Thyroid gland (tissue), 4 donors: ENCODE results near the gene CD207. TPM values are rescaled to one million over a fixed set of nuclear protein-coding genes. Genes with fewer than 3 reads are reported as not detected.

Experiments
- DNase-seq, 2 donors: peaks; one replicate each; pipeline ENCODE4 v3.0.0-alpha.2; 2019
- H3K27ac ChIP-seq, 3 donors: fragments of 200-600 bp; sonication (generic); 1 replicate in 2 of 3; 2 replicates in 1 of 3; pipeline ENCODE4 v1.5.1; 2016 to 2019; ENCODE audit warnings: mild to moderate bottlenecking in 1 of 3, moderate library complexity in 1 of 3
- H3K27me3 ChIP-seq: fragments of 200-600 bp; sonication (generic); one replicate; pipeline ENCODE4 v1.5.1; 2019
- H3K36me3 ChIP-seq, 2 donors: fragments of 200-600 bp; sonication (generic); one replicate each; pipeline ENCODE4 v1.5.1; 2016 to 2019
- H3K4me1 ChIP-seq, 2 donors: fragments of 200-600 bp; sonication (generic); one replicate each; pipeline ENCODE4 v1.5.1; 2017 to 2019
- H3K4me3 ChIP-seq, 3 donors: fragments of 200-600 bp; sonication (generic); replicated peaks in 1 of 3; 1 replicate in 2 of 3; 2 replicates in 1 of 3; pipeline ENCODE4 v1.5.1; 2016; ENCODE audit warnings: mild to moderate bottlenecking in 1 of 3
- H3K9me3 ChIP-seq: fragments of 200-600 bp; sonication (generic); one replicate; pipeline ENCODE4 v1.5.1; 2017
- CTCF ChIP-seq, 6 experiments: fragments of 200-600 bp in 3 of 6; fragments of 450-650 bp in 3 of 6; sonication (generic) in 3 of 6; IDR thresholded peaks; one replicate each; pipeline ENCODE4 v1.5.1; 2016 to 2019; ENCODE audit warnings: antibody characterized with exemption in 6 of 6, mild to moderate bottlenecking in 2 of 6, inconsistent platforms in 1 of 6, moderate library complexity in 1 of 6
- POLR2A ChIP-seq, 2 donors: fragments of 450-650 bp; IDR thresholded peaks; one replicate each; pipeline ENCODE4 v1.6.1; 2017; ENCODE audit warnings: antibody characterized with exemption in 2 of 2, mild to moderate bottlenecking in 2 of 2, moderate library complexity in 1 of 2
- WGBS, 2 donors: methylation state at CpG; one replicate each; pipeline ENCODE4 v1.1.5; 2017; 5-methylcytosine and 5-hydroxymethylcytosine counted together
- intact Hi-C: fragments of 100-400 bp; cut with DNase I; formaldehyde crosslinking; loops from one replicate; pipeline ENCODE4 v1.15.1; 2023
- total RNA-seq, 4 donors: library from RNA; depleted of rRNA; stranded (reverse); fragments of >200 nt; gene quantifications; one replicate each; pipeline ENCODE4 v1.2.3, GENCODE V29; 2016

Gene CD207
- total RNA-seq, 4 donors from 2014 or later = not detected

- no peak for DNase-seq
- H3K9me3 ChIP-seq = no peaks in the 10 kb centered on the region
- no peaks in the 10 kb centered on the region for H3K36me3 ChIP-seq
- H3K27me3 ChIP-seq = no peaks in the 10 kb centered on the region
- TF ChIP-seq POLR2A (IDR thresholded peaks at IDR 0.05) (no peak), CTCF (IDR thresholded peaks at IDR 0.05) (no peak)
- WGBS, 2 donors = 82 to 100% methylated on average over 1 of the region's 1 CpG
- intact Hi-C loops = no loop called here
- peaks cover 0 to 7% of the 10 kb centered on the region in 2 donors for H3K4me1 ChIP-seq
- H3K27ac ChIP-seq = no peak overlapping the region
- no peak overlapping the region for H3K4me3 ChIP-seq
Observed at GRCh38 chr2:70868970-70869369, 33.4 kb upstream of the CD207 start.

GRCh38 chr2:70861777-70862625, 26.4 kb upstream of the CD207 start:
- DNase-seq = peak; percentile 77 to 82
- no peak overlapping the region for H3K27ac ChIP-seq
- no peaks in the 10 kb centered on the region for H3K4me1 ChIP-seq
- no peaks in the 10 kb centered on the region for H3K27me3 ChIP-seq
- intact Hi-C loops = loop anchor here (2.0 kb wide), 1 partner anchor 85 kb away; no protein-coding TSS in a partner anchor
- TF ChIP-seq CTCF (IDR thresholded peaks at IDR 0.05) (peak; percentile 71 to 95 (median 86)), POLR2A (IDR thresholded peaks at IDR 0.05) (no peak)
- no peaks in the 10 kb centered on the region for H3K36me3 ChIP-seq
- no peaks in the 10 kb centered on the region for H3K9me3 ChIP-seq
- H3K4me3 ChIP-seq = no peak overlapping the region
- 22 to 23% methylated on average over 21 of the region's 21 CpGs for WGBS, 2 donors

DNA sequence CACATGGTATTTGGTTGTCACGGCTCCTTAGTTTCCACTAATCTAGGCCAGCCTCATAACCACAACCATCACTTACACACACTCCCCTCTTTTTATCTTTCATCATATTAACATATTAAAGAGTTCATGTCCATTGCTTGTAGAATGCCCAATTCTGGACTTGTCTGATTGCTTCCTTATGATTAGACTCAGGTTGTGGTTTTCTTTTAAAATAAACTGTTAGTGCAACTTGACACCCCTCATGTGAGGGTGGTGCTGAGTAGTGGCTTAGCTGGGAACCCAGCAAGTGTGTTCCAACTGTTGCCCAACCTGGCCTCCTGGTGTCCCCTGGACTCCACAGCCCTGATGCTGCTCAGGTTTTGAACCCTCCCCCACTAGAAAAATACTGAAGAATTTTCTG, 20.1 kb upstream of the CD207 start:
- intact Hi-C loops = no loop called here
- WGBS, 2 donors = 86 to 89% methylated on average over 1 of the region's 1 CpG
- H3K27ac ChIP-seq = no peak overlapping the region
- no peak for DNase-seq
- no peaks in the 10 kb centered on the region for H3K27me3 ChIP-seq
- H3K4me1 ChIP-seq = no peaks in the 10 kb centered on the region
- no peaks in the 10 kb centered on the region for H3K36me3 ChIP-seq
- H3K9me3 ChIP-seq = no peaks in the 10 kb centered on the region
- no peak for TF ChIP-seq CTCF (IDR thresholded peaks at IDR 0.05)
- no peak for TF ChIP-seq POLR2A (IDR thresholded peaks at IDR 0.05)
- H3K4me3 ChIP-seq = no peak overlapping the region

DNA sequence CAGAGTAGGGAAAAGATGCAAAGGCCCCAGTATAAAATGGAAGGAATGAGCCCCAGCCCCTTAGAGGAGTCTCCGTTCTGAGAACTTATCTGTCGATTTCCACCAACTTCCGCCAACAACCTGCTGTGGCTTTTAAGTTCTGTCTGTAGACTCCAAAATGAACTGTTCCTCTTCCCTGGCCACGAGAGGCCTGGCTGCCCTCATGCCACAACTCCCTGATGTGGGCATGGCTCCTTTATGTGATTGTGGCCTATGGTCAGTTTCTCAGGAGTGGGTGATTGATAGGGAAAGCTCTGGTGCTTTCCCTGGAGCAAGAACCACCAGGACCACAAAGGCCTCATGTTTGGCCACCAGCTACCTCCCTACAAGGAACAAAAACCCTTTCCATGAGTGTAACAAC, 18.8 kb upstream of the CD207 start:
- no peak for DNase-seq
- Histone ChIP-seq H3K36me3 (no peaks in the 10 kb centered on the region), H3K27me3 (no peaks in the 10 kb centered on the region), H3K27ac (no peak overlapping the region), H3K9me3 (no peaks in the 10 kb centered on the region), H3K4me1 (no peaks in the 10 kb centered on the region), H3K4me3 (no peak overlapping the region)
- intact Hi-C loops = no loop called here
- WGBS, 2 donors = 87 to 92% methylated on average over 4 of the region's 4 CpGs
- no peak for TF ChIP-seq CTCF (IDR thresholded peaks at IDR 0.05)
- no peak for TF ChIP-seq POLR2A (IDR thresholded peaks at IDR 0.05)

DNA sequence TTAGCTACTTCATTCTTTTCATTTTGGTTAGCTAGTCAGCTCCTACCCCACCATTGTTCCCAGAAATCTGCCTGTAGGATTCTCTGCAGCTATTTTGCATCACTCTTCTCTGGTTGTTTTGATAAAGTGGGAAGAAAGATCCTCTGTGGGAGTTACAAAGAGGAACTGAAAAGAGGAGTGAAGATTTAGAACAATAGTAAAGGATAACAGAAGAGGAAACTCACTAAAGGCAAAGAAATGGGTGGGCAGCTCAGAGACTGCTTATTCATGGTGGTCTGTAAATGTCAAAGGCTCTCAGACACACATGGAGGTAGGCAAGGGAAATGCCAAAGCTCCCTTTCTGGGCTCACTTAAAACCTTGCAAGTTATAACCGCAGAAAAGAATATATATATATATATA, 17.2 kb upstream of the CD207 start:
- intact Hi-C loops = no loop called here
- DNase-seq = no peak

More for the DNA sequence above, 17.2 kb upstream of the CD207 start:
- TF ChIP-seq POLR2A (IDR thresholded peaks at IDR 0.05) = no peak
- TF ChIP-seq CTCF (IDR thresholded peaks at IDR 0.05) = no peak
- Histone ChIP-seq H3K4me3 (no peak overlapping the region), H3K4me1 (no peaks in the 10 kb centered on the region), H3K9me3 (no peaks in the 10 kb centered on the region), H3K36me3 (no peaks in the 10 kb centered on the region), H3K27ac (no peak overlapping the region), H3K27me3 (no peaks in the 10 kb centered on the region)
- 88 to 90% methylated on average over 1 of the region's 1 CpG for WGBS, 2 donors
